Measurements from ENCODE around the gene DYRK3.
"Not testable (repeated sequence)": the region's sequence is repeated elsewhere in the genome, so short reads cannot be mapped to it uniquely, and the experiment has no call there.

Gene DYRK3

GRCh38 chr1:206633708-206634121, 1.6 kb upstream of the DYRK3 start:
- DNase-seq (ENCODE audit: low read depth): peak; percentile 88
- H3K4me3 ChIP-seq (ENCODE audit: low read depth, low read length): no peak overlapping the region
- no peak for TF ChIP-seq CTCF (conservative IDR thresholded peaks at IDR 0.05; ENCODE audit: low read depth, low read length)

GRCh38 chr1:206634365-206635079, 814 bp upstream of the DYRK3 start:
- TF ChIP-seq CTCF (conservative IDR thresholded peaks at IDR 0.05; ENCODE audit: low read depth, low read length): peak; percentile 90
- DNase-seq (ENCODE audit: low read depth): peak; percentile 91
- peak overlapping the region; percentile 89 for H3K4me3 ChIP-seq (ENCODE audit: low read depth, low read length)

- no peak for TF ChIP-seq CTCF (conservative IDR thresholded peaks at IDR 0.05; ENCODE audit: low read depth, low read length)
- no peak for DNase-seq (ENCODE audit: low read depth)
- H3K4me3 ChIP-seq (ENCODE audit: low read depth, low read length): peak overlapping the region; percentile 89
Observed at GRCh38 chr1:206635978-206636345, 626 bp downstream of the DYRK3 start.

GRCh38 chr1:206636671-206637070, 1.3 kb downstream of the DYRK3 start:
- TF ChIP-seq CTCF (conservative IDR thresholded peaks at IDR 0.05; ENCODE audit: low read depth, low read length): no peak
- DNase-seq (ENCODE audit: low read depth): no peak
- no peak overlapping the region for H3K4me3 ChIP-seq (ENCODE audit: low read depth, low read length)

GRCh38 chr1:206637605-206638004, 2.3 kb downstream of the DYRK3 start:
- no peak overlapping the region for H3K4me3 ChIP-seq (ENCODE audit: low read depth, low read length)
- no peak for DNase-seq (ENCODE audit: low read depth)
- no peak for TF ChIP-seq CTCF (conservative IDR thresholded peaks at IDR 0.05; ENCODE audit: low read depth, low read length)

GRCh38 chr1:206642074-206642473, 6.7 kb downstream of the DYRK3 start:
- not testable (repeated sequence) for H3K4me3 ChIP-seq (ENCODE audit: low read depth, low read length); DNase-seq (ENCODE audit: low read depth)

- H3K4me3 ChIP-seq (ENCODE audit: low read depth, low read length): no peak overlapping the region
- no peak for DNase-seq (ENCODE audit: low read depth)
- TF ChIP-seq CTCF (conservative IDR thresholded peaks at IDR 0.05; ENCODE audit: low read depth, low read length): no peak
Observed at GRCh38 chr1:206643118-206643698, 7.9 kb downstream of the DYRK3 start.
